ENCODE results near the gene EPHA1.
"Not testable (repeated sequence)": the region's sequence is repeated elsewhere in the genome, so short reads cannot be mapped to it uniquely, and the experiment has no call there.

Gene EPHA1

GRCh38 chr7:143401265-143401664 is 7.4 kb downstream of the EPHA1 start:
- DNase-seq: no peak

GRCh38 chr7:143399642-143400041 is 9.0 kb downstream of the EPHA1 start:
- DNase-seq: no peak

DNA sequence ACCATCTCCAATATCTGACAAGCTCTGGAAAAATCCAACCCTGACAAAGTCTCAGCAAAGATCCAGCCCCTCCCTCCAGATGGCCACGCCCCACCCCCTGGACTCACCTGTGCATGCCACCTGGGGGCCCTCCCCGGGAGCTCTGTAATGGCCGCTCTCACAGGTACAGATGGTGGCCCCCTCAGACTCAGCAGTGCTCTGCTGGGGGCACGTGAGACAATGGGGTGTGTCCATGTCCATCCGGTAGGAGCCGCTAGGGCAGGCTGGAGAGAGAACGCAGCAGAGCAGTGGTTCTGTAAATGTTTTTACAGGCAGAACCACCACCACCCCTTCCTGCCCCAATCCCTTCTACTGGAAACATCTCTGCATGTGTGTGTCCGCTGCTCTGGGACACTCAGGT is 9.5 kb downstream of the EPHA1 start:
- no peak for DNase-seq

DNA sequence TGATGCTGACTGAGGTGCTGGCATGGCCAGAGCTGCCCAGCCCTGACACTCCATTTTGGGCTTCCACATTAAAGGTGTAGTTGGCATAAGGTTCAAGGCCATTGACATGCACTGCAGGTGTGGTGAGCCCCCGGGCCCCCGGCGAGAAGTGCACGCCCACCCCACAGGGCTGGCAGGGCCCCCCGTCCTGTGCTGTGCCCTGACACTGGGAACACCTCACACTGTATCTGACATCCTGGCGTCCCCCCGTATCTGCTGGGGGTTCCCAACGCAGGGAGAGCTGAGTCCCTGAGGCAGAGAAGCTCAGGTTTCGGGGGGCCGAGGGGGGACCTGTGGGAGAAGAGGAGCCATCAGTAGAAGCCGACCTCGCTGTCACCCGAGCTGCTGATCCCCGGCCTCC is 10.0 kb downstream of the EPHA1 start:
- DNase-seq: no peak

GRCh38 chr7:143397710-143398530 is 10.7 kb downstream of the EPHA1 start:
- no peak for DNase-seq

GRCh38 chr7:143396625-143397556 is 11.8 kb downstream of the EPHA1 start:
- DNase-seq: no peak

GRCh38 chr7:143396182-143396581 is 12.5 kb downstream of the EPHA1 start:
- no peak for DNase-seq

DNA sequence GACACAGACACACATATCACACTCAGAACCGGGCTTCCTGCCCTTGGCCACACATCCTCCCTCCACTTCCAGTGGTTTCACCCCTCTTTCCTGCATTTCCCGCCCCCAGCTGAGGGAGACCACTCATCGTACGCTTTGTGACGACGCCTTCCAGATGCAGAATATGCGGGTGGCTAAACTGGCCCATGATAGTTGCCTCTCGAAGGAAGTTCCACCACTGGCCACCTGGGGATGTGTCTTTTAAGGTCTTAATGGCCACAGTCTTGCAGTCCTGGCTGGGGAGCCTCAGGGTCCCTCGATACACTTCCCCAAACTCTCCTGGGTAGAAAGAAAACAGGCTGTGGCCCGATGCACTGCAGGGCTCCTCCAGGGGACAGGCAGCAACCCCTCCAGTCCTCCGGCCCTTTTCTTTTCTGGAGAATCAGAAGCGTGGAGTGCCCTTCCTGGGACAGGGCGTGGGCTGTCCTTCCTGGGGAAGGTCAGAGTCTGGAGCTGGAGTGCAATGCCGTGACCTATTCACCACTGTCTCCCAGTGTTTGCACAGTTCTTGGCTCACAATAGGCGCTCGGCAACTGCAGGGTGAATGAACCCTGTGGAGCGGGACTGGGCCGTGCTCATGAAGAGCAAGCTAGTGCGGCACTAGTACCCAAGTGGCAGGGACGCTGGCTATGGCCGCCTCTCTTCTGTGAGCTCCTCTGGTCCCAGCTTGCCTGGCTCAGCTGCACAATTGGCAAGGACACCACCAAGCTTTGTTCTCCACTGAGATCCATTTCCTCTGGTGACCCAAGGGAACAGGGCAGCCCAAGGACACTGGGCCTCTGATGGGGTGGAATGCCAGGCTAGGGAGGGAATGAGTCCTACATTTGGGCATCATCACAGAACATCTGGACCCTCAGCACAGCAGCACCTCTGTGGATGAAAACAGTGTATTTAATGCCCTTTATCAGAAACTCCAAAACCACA is 13.2 kb downstream of the EPHA1 start:
- DNase-seq: no peak

DNA sequence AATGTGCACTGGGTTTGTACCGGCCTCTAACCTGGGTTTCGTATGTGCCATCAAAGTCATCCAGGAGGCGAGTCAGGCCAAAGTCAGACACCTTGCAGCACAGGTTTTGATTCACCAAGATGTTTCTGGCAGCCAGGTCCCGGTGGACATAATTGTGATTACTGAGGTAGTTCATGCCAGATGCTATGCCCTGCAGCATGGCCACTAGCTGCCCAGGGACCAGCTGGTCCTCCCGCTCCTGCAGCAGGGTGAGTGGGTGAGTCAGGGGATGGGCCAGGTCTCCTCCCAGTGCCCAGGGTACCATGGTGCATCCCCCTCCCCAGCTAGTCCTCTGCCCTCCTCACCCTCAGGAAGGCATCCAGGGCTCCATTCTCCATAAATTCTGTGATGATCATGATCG is 13.9 kb downstream of the EPHA1 start:
- no peak for DNase-seq

- no peak for DNase-seq
These were observed 14.6 kb downstream of the EPHA1 start for GRCh38 chr7:143394068-143394467.

GRCh38 chr7:143393267-143394041 is 15.2 kb downstream of the EPHA1 start:
- no peak for DNase-seq

GRCh38 chr7:143392875-143393266 is 15.8 kb downstream of the EPHA1 start:
- DNase-seq: no peak

DNA sequence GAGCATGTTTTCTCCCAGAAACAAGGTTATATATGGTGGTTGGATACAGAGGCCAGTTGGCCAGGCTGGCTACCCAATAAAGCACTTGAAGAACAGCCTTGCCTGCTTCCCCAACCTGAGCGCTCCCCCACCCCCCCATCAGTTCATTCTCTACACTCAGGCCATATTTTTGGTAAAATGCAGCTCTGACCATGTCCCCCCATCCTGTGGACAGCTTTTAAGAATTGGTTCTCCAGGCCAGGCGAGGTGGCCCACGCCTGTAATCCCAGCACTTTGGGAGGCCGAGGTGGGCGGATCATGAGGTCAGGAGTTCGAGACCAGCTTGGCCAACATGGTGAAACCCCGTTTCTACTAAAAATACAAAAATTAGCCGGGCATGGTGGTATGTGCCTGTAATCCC is 16.2 kb downstream of the EPHA1 start:
- not testable (repeated sequence) for DNase-seq

- DNase-seq: no peak
These were observed 16.9 kb downstream of the EPHA1 start for GRCh38 chr7:143391462-143392404.

DNA sequence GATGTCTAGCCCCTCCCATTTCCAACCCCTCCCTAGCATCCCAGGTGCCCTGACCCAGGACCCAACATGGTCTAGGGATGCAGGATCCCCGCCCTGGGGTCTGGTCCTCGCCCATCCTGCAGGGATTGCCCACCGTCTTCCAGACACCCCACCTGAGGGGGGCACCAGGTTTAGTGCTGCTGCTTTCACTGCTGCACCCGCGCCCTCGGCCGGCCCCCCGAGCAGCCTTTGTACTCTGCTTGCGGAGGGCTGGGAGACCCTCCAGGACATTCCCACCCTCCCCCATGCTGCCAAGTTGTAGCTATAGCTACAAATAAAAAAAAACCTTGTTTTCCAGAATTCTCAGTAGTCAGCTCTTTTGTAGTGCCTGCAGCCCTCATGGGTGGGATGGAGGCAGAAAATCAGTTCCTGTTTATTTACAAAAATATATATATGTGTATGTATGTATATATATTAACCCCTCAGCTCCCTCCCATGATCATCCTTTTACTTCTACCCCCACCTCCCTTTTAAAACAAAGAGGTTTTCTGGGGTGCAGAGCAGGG is 17.8 kb downstream of the EPHA1 start:
- no peak for DNase-seq

GRCh38 chr7:143390104-143390772 is 18.4 kb downstream of the EPHA1 start:
- DNase-seq: no peak

DNA sequence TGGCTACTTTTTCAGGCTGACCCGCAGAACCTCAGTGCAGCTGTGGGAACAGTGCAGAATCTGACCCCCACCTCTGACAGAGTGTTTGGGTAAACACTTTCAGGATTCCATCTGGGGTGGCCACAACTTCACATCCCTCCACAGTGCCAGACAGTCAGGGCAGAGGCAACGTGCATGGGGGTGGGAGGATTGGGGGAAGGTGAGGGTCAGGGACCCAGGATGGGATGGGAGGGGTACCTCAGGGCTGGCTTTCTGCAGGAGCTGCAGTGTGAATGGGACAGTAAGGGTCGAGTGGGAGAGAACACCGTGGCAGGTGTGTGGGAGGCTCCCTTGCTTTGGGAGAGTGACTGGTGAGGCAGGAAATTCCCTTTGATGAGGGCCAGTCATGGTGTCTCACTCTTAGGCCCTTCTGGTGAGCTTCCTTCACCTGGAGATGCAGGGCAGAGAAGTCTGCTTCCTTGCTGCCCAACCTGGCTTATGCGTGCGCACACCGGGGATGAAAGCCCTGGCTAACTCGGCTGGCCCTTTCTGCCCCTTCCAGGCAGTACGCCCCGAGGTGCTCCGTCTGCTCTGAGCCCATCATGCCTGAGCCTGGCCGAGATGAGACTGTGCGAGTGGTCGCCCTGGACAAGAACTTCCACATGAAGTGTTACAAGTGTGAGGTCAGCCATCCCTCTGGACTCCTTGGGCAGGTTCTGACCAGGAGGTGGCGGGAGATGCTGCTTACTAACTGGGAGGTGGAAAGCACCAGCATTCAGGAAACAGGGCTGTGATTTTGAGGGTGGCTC is 19.1 kb downstream of the EPHA1 start:
- no peak for DNase-seq

DNA sequence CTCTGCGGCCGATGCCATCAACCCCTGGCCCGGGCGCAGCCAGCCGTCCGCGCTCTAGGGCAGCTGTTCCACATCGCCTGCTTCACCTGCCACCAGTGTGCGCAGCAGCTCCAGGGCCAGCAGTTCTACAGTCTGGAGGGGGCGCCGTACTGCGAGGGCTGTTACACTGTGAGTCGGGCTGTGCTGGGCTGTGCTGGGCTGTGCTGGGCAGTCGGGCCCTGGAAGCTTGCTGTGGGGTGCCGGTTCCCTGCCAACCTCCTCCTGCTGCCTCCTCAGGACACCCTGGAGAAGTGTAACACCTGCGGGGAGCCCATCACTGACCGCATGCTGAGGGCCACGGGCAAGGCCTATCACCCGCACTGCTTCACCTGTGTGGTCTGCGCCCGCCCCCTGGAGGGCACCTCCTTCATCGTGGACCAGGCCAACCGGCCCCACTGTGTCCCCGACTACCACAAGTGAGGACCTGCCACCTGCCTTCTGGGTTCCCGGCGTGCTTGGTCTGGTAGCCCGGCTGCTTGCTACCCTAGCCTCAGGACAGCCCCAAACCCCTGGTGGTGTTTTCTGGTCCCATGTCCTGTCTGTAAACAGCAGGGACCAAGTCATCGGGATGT is 20.1 kb downstream of the EPHA1 start:
- no peak for DNase-seq

- no peak for DNase-seq
These were observed 20.6 kb downstream of the EPHA1 start for GRCh38 chr7:143388051-143388450.
